CD8-positive, alpha-beta memory T cell (primary cell): ENCODE data around the gene POLR1B. TPM values are rescaled to one million over a fixed set of nuclear protein-coding genes. Genes with fewer than 3 reads are reported as not detected.

Experiments used
- CTCF ChIA-PET: fragments of 350-600 bp; sonication (Branson Sonifier 250); formaldehyde crosslinking; loops from one replicate; lab custom pipeline; 2021; ENCODE audit warnings: antibody characterized with exemption; lab: Charles Lee
- POLR2A ChIA-PET: fragments of 350-600 bp; sonication (Branson Sonifier 250); formaldehyde crosslinking; loops from one replicate; lab custom pipeline; 2021; ENCODE audit warnings: antibody characterized with exemption; lab: Charles Lee
- DNase-seq, 5 donors: peaks; one replicate each; pipeline versions ENCODE4 v3.0.0 to v3.0.0-alpha.2; 2020 to 2022; ENCODE audit warnings: mixed read lengths in 1 of 5
- H3K27ac ChIP-seq: one replicate; pipeline ENCODE4 v1.7.0; 2013; ENCODE audit warnings: low read depth, mild to moderate bottlenecking, low read length, moderate library complexity
- H3K27me3 ChIP-seq: 2 replicates; pipeline ENCODE4 v1.7.0; 2013; ENCODE audit warnings: low read length, mild to moderate bottlenecking; ENCODE audit not compliant: insufficient read depth, poor library complexity, severe bottlenecking
- H3K36me3 ChIP-seq: 2 replicates; pipeline ENCODE4 v1.7.0; 2013; ENCODE audit warnings: mild to moderate bottlenecking, low read length, moderate library complexity; ENCODE audit not compliant: insufficient read depth
- H3K4me1 ChIP-seq: 2 replicates; pipeline ENCODE4 v1.7.0; 2013; ENCODE audit warnings: mild to moderate bottlenecking, low read length, moderate library complexity; ENCODE audit not compliant: insufficient read depth
- H3K4me3 ChIP-seq: 2 replicates; pipeline ENCODE4 v1.7.0; 2013; ENCODE audit warnings: mild to moderate bottlenecking, low read length
- H3K9me3 ChIP-seq: 2 replicates; pipeline ENCODE4 v1.7.0; 2013; ENCODE audit warnings: mild to moderate bottlenecking, low read length
- H3K27ac Mint-ChIP-seq, 8 donors: one replicate each; pipeline ENCODE4 v1.8.0; 2020 to 2021; ENCODE audit warnings: mixed read lengths in 8 of 8, mild to moderate bottlenecking in 6 of 8, inconsistent platforms in 3 of 8, moderate library complexity in 3 of 8
- H3K27me3 Mint-ChIP-seq, 2 donors: one replicate each; pipeline ENCODE4 v1.8.0; 2020 to 2021; ENCODE audit warnings: mixed read lengths in 2 of 2, mild to moderate bottlenecking in 1 of 2, moderate library complexity in 1 of 2
- H3K36me3 Mint-ChIP-seq, 3 donors: one replicate each; pipeline ENCODE4 v1.8.0; 2020 to 2021; ENCODE audit warnings: mixed read lengths in 3 of 3, inconsistent platforms in 1 of 3, mild to moderate bottlenecking in 1 of 3
- H3K4me1 Mint-ChIP-seq, 3 donors: one replicate each; pipeline ENCODE4 v1.8.0; 2020 to 2021; ENCODE audit warnings: mixed read lengths in 3 of 3, inconsistent platforms in 1 of 3, mild to moderate bottlenecking in 1 of 3
- H3K4me3 Mint-ChIP-seq, 7 donors: one replicate each; pipeline ENCODE4 v1.8.0; 2020 to 2021; ENCODE audit warnings: mixed read lengths in 7 of 7, mild to moderate bottlenecking in 6 of 7, moderate library complexity in 4 of 7, inconsistent platforms in 2 of 7
- H3K9me3 Mint-ChIP-seq, 5 donors: one replicate each; pipeline ENCODE4 v1.8.0; 2020 to 2022; ENCODE audit warnings: mixed read lengths in 5 of 5, mild to moderate bottlenecking in 3 of 5, moderate library complexity in 2 of 5, inconsistent platforms in 1 of 5
- polyA plus RNA-seq: library from polyadenylated mRNA; unstranded; fragments of 300-500 nt; fragmentation: Illumina TruSeq; gene quantifications from one replicate; pipeline ENCODE4 v1.2.3, GENCODE V29; 2021
- total RNA-seq, 2 experiments: library from RNA; stranded (reverse); gene quantifications; one replicate each; pipeline ENCODE4 v1.2.3, GENCODE V29; 2021

The POLR1B gene
- total and polyA plus RNA-seq, 3 experiments from 2014 or later = 24.3 to 78.4 (median 67.1) TPM

GRCh38 chr2:112591413-112591812 is 49.1 kb downstream of the POLR1B start:
- Histone ChIP-seq H3K4me3 (no peak overlapping the region), H3K4me1 (peaks cover 3% of the 10 kb centered on the region), H3K9me3 (no peaks in the 10 kb centered on the region), H3K36me3 (peaks cover 7% of the 10 kb centered on the region), H3K27ac (no peak overlapping the region), H3K27me3 (no peaks in the 10 kb centered on the region)
- H3K36me3 Mint-ChIP-seq = peaks cover 14 to 47% (median 20%) of the 10 kb centered on the region in 3 donors
- H3K27me3 Mint-ChIP-seq = no peaks in the 10 kb centered on the region
- H3K9me3 Mint-ChIP-seq = no peaks in the 10 kb centered on the region
- no peak for DNase-seq
- no peak overlapping the region for H3K4me3 Mint-ChIP-seq
- POLR2A ChIA-PET = no interaction called here
- CTCF ChIA-PET = interaction anchor here (1.0 to 1.5 kb wide), 2 partner anchors 8 to 101 kb away, joined by 3 to 4 read pairs; no protein-coding TSS in a partner anchor
- H3K27ac Mint-ChIP-seq = peak overlapping the region in 1 of 8 donors; percentile 62
- H3K4me1 Mint-ChIP-seq = peaks cover 8 to 10% (median 8%) of the 10 kb centered on the region in 3 donors

- no peak overlapping the region for H3K4me3 ChIP-seq
- ChIA-PET CTCF (no interaction called here), POLR2A (no interaction called here)
- no peaks in the 10 kb centered on the region for H3K4me1 ChIP-seq
- no peak overlapping the region for H3K4me3 Mint-ChIP-seq
- H3K27ac ChIP-seq = no peak overlapping the region
- no peaks in the 10 kb centered on the region for H3K4me1 Mint-ChIP-seq
- H3K36me3 ChIP-seq = no peaks in the 10 kb centered on the region
- H3K27me3 Mint-ChIP-seq = no peaks in the 10 kb centered on the region
- no peaks in the 10 kb centered on the region for H3K27me3 ChIP-seq
- H3K9me3 ChIP-seq = no peaks in the 10 kb centered on the region
- DNase-seq = no peak
- H3K27ac Mint-ChIP-seq = no peak overlapping the region
- H3K9me3 Mint-ChIP-seq = no peaks in the 10 kb centered on the region
- peaks cover 0 to 28% (median 12%) of the 10 kb centered on the region in 3 donors for H3K36me3 Mint-ChIP-seq
Measured at GRCh38 chr2:112593736-112594135, 51.5 kb downstream of the POLR1B start.

DNA sequence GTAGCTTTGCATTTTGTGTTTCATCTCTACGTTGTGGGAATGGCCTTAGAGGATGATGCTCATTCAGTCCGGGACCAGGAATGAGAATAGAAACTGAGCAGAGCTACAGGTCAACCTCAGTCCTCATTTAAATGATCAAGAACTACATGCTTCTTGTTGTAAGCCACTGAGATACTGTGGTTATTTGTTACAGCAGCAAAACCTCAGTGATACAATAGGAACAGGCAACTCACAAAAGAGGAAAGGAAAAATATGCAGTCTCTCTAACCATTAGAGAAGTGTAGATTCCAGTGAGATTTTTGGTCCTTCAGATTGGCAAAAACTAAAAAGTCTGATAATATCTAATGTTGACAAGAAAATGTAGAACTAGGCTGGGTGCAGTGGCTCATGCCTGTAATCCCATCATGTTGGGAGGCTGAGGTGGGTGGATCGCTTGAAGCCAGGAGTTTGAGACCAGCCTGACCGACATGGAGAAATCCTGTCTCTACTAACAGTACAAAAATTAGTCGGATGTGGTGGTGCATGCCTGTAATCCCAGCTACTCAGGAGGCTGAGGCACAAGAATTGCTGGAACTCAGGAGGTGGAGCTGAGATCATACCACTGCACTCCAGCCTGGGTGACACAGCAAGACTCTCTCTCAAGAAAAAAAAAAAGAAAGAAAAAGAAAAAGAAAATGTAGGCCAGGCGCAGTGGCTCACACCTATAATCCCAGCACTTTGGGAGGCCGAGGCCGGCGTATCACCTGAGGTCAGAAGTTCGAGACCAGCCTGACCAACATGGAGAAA is 55.5 kb downstream of the POLR1B start:
- Histone ChIP-seq H3K27ac (no peak overlapping the region), H3K27me3 (no peaks in the 10 kb centered on the region), H3K9me3 (no peaks in the 10 kb centered on the region), H3K4me3 (no peak overlapping the region), H3K4me1 (peaks cover 5% of the 10 kb centered on the region), H3K36me3 (no peaks in the 10 kb centered on the region)
- POLR2A ChIA-PET = interaction anchor here (0.6 to 0.7 kb wide), 2 partner anchors 13 to 126 kb away, joined by 3 to 4 read pairs; no protein-coding TSS in a partner anchor
- DNase-seq = no peak
- H3K4me1 Mint-ChIP-seq = peaks cover 4 to 6% (median 5%) of the 10 kb centered on the region in 3 donors
- peaks cover 0 to 10% (median 4%) of the 10 kb centered on the region in 3 donors for H3K36me3 Mint-ChIP-seq
- no peaks in the 10 kb centered on the region for H3K27me3 Mint-ChIP-seq
- no peaks in the 10 kb centered on the region for H3K9me3 Mint-ChIP-seq
- H3K27ac Mint-ChIP-seq = no peak overlapping the region
- H3K4me3 Mint-ChIP-seq = no peak overlapping the region
- CTCF ChIA-PET = interaction anchor here (1.2 to 5.3 kb wide), 4 partner anchors 11 to 476 kb away, joined by 3 to 92 read pairs (median 20); partner anchors contain the start of gene CHCHD5

- Histone ChIP-seq H3K9me3 (no peaks in the 10 kb centered on the region), H3K4me3 (no peak overlapping the region), H3K27me3 (no peaks in the 10 kb centered on the region), H3K36me3 (no peaks in the 10 kb centered on the region), H3K27ac (no peak overlapping the region), H3K4me1 (peaks cover 5% of the 10 kb centered on the region)
- ChIA-PET CTCF (interaction anchor here (1.2 to 5.3 kb wide), 17 partner anchors 9 to 285 kb away, joined by 3 to 92 read pairs (median 5); partner anchors contain the start of gene CHCHD5), POLR2A (interaction anchor here (0.6 kb wide), 1 partner anchor 91 kb away, joined by 4 read pairs; no protein-coding TSS in a partner anchor)
- no peaks in the 10 kb centered on the region for H3K36me3 Mint-ChIP-seq
- no peak overlapping the region for H3K4me3 Mint-ChIP-seq
- no peak overlapping the region for H3K27ac Mint-ChIP-seq
- no peaks in the 10 kb centered on the region for H3K27me3 Mint-ChIP-seq
- no peaks in the 10 kb centered on the region for H3K9me3 Mint-ChIP-seq
- peaks cover 4 to 6% (median 5%) of the 10 kb centered on the region in 3 donors for H3K4me1 Mint-ChIP-seq
- no peak for DNase-seq
Measured at GRCh38 chr2:112600634-112601033, 58.4 kb downstream of the POLR1B start.

DNA sequence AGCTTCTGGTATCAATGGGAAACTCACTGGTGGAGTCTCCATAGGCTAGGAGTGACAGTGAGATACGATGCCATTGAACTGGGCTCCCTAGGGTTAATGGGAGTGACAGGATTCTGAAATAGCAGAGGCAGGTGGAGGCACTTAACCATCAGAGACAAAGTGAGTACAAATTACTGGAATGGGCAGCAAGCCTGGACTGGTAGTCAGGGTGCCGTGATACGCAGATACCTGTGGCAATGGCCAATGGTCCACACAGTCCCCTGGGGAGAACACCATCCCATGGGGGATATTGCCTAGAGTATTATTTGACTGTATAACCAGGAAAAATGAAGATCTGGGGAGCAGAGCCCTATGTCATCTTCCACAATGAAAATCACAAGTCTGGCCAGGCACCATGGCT is 59.5 kb downstream of the POLR1B start:
- H3K4me3 Mint-ChIP-seq = no peak overlapping the region
- no peak overlapping the region for H3K27ac Mint-ChIP-seq
- CTCF ChIA-PET = interaction anchor here (0.9 to 5.3 kb wide), 6 partner anchors 15 to 283 kb away, joined by 4 to 92 read pairs (median 16); partner anchors contain the start of gene CHCHD5
- no peak overlapping the region for H3K27ac ChIP-seq
- H3K4me1 Mint-ChIP-seq = peaks cover 4 to 6% (median 5%) of the 10 kb centered on the region in 3 donors
- H3K9me3 ChIP-seq = no peaks in the 10 kb centered on the region
- DNase-seq = no peak
- H3K4me3 ChIP-seq = no peak overlapping the region
- no peaks in the 10 kb centered on the region for H3K27me3 Mint-ChIP-seq
- H3K27me3 ChIP-seq = no peaks in the 10 kb centered on the region
- H3K4me1 ChIP-seq = peaks cover 5% of the 10 kb centered on the region
- H3K9me3 Mint-ChIP-seq = no peaks in the 10 kb centered on the region
- POLR2A ChIA-PET = no interaction called here
- H3K36me3 Mint-ChIP-seq = no peaks in the 10 kb centered on the region
- no peaks in the 10 kb centered on the region for H3K36me3 ChIP-seq

GRCh38 chr2:112602917-112603316 is 60.7 kb downstream of the POLR1B start:
- H3K4me1 Mint-ChIP-seq = peaks cover 4 to 6% (median 5%) of the 10 kb centered on the region in 3 donors
- Histone ChIP-seq H3K27me3 (no peaks in the 10 kb centered on the region), H3K4me1 (peaks cover 5% of the 10 kb centered on the region), H3K27ac (no peak overlapping the region), H3K4me3 (no peak overlapping the region), H3K36me3 (no peaks in the 10 kb centered on the region), H3K9me3 (no peaks in the 10 kb centered on the region)
- H3K9me3 Mint-ChIP-seq = no peaks in the 10 kb centered on the region
- no peaks in the 10 kb centered on the region for H3K27me3 Mint-ChIP-seq
- no peak for DNase-seq
- no peaks in the 10 kb centered on the region for H3K36me3 Mint-ChIP-seq
- H3K27ac Mint-ChIP-seq = no peak overlapping the region
- H3K4me3 Mint-ChIP-seq = no peak overlapping the region
- ChIA-PET CTCF (interaction anchor here (0.7 kb wide), 1 partner anchor 124 kb away, joined by 3 read pairs; no protein-coding TSS in a partner anchor), POLR2A (no interaction called here)

DNA sequence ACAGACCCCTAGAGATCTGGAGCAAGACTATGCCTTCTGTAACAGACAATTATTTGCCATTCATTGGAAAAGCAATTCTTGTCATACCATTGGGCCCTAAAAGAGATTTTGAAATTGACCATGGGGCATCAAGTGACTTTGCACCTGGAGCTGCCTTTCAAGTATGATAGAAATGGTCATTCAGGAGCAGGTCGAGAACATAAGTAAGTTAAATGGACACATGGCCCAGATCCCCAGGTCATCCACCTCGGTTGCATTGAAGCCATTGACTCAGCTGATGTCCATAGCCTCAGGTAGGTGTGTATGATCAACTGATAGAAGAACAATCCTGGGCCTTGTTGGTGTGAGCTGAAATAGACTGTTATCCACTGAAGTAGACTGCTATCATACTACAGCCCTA is 61.5 kb downstream of the POLR1B start:
- Histone ChIP-seq H3K27me3 (no peaks in the 10 kb centered on the region), H3K36me3 (no peaks in the 10 kb centered on the region), H3K4me1 (peaks cover 5% of the 10 kb centered on the region), H3K9me3 (no peaks in the 10 kb centered on the region), H3K27ac (no peak overlapping the region), H3K4me3 (no peak overlapping the region)
- Mint-ChIP-seq H3K4me3 (no peak overlapping the region), H3K9me3 (no peaks in the 10 kb centered on the region), H3K4me1 (peaks cover 4 to 6% (median 5%) of the 10 kb centered on the region in 3 donors), H3K27ac (peak overlapping the region in 2 of 8 donors; percentile 17 to 24), H3K36me3 (no peaks in the 10 kb centered on the region), H3K27me3 (no peaks in the 10 kb centered on the region)
- ChIA-PET CTCF (interaction anchor here (1.2 to 4.3 kb wide), 3 partner anchors 22 to 123 kb away, joined by 3 to 15 read pairs (median 13); no protein-coding TSS in a partner anchor), POLR2A (no interaction called here)
- no peak for DNase-seq

- Mint-ChIP-seq H3K36me3 (peaks cover 0 to 2% (median 0%) of the 10 kb centered on the region in 3 donors), H3K9me3 (no peaks in the 10 kb centered on the region), H3K27ac (peak overlapping the region in 1 of 8 donors; percentile 6), H3K4me1 (peaks cover 3 to 4% (median 3%) of the 10 kb centered on the region in 3 donors), H3K27me3 (no peaks in the 10 kb centered on the region), H3K4me3 (no peak overlapping the region)
- H3K4me3 ChIP-seq = no peak overlapping the region
- POLR2A ChIA-PET = no interaction called here
- no peak overlapping the region for H3K27ac ChIP-seq
- H3K4me1 ChIP-seq = peaks cover 3% of the 10 kb centered on the region
- H3K9me3 ChIP-seq = no peaks in the 10 kb centered on the region
- CTCF ChIA-PET = interaction anchor here (1.5 to 4.3 kb wide), 2 partner anchors 21 to 122 kb away, joined by 13 to 15 read pairs; no protein-coding TSS in a partner anchor
- no peak for DNase-seq
- H3K36me3 ChIP-seq = no peaks in the 10 kb centered on the region
- no peaks in the 10 kb centered on the region for H3K27me3 ChIP-seq
Measured at GRCh38 chr2:112604952-112605351, 62.7 kb downstream of the POLR1B start.
